ENCODE data around the gene QSER1. TPM values are rescaled to one million over a fixed set of nuclear protein-coding genes. Genes with fewer than 3 reads are reported as not detected.
"Not testable (repeated sequence)": the region's sequence is repeated elsewhere in the genome, so short reads cannot be mapped to it uniquely, and the experiment has no call there.

QSER1 gene
- total RNA-seq = 10 to 100 TPM; 10.0 to 18.4 TPM

GRCh38 chr11:32892355-32893092 is at the start of gene QSER1:
QSER1 (plus strand) TSS chr11:32892811; CDS start chr11:32893126, 315 bp downstream.
- Mint-ChIP-seq H3K9me3 (peaks cover 0 to 5% of the 10 kb centered on the region in 2 donors), H3K36me3 (peaks cover 0 to 5% of the 10 kb centered on the region in 2 donors), H3K27ac (peak within 1 kb of the TSS; percentile 96 to 99)
- ATAC-seq = peak; percentile 59 to 79
- DNase-seq (ENCODE audit: low spot score in 2 of 2) = peak; percentile 65 to 78

DNA sequence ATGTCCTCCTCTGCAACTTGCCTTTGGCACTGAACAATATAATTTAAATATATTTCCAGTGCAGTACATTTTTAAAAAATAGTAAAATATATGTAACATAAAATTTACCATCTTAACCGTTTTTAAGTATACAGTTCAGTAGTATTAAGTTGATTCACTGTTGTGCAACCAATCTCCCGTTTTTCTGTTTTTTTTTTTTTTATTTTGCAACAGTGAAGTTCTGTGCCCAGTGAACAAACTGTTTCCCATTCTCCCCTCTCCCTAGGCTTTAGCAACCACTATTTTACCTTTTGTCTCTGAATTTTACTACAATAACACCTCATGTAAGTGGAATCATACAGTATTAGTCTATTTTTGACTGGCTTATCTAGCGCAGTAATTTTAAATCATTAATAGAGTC is 49.1 kb upstream of the QSER1 start:
- Mint-ChIP-seq H3K9me3 (no peaks in the 10 kb centered on the region), H3K27ac (no peak overlapping the region), H3K36me3 (no peaks in the 10 kb centered on the region)
- DNase-seq (ENCODE audit: low spot score in 2 of 2) (no peak), ATAC-seq (no peak)

- ATAC-seq (no peak), DNase-seq (ENCODE audit: low spot score in 2 of 2) (no peak)
- Mint-ChIP-seq H3K9me3 (peaks cover 0 to 3% of the 10 kb centered on the region in 2 donors), H3K36me3 (no peaks in the 10 kb centered on the region), H3K27ac (no peak overlapping the region)
These were observed 45.1 kb upstream of the QSER1 start for GRCh38 chr11:32847511-32847910.

GRCh38 chr11:32849761-32850160 is 42.9 kb upstream of the QSER1 start:
- peak overlapping the region in 1 of 2 donors; percentile 6 for H3K27ac Mint-ChIP-seq
- H3K36me3 Mint-ChIP-seq = no peaks in the 10 kb centered on the region
- DNase-seq (ENCODE audit: low spot score in 2 of 2) = no peak
- H3K9me3 Mint-ChIP-seq = peaks cover 0 to 3% of the 10 kb centered on the region in 2 donors
- ATAC-seq = no peak

- Mint-ChIP-seq H3K27ac (no peak overlapping the region), H3K36me3 (no peaks in the 10 kb centered on the region)
- no peak for ATAC-seq
These were observed 41.4 kb upstream of the QSER1 start for GRCh38 chr11:32851251-32851650.

GRCh38 chr11:32852207-32852606 is 40.4 kb upstream of the QSER1 start:
- H3K27ac Mint-ChIP-seq = no peak overlapping the region
- ATAC-seq (no peak), DNase-seq (ENCODE audit: low spot score in 2 of 2) (no peak)
- H3K9me3 Mint-ChIP-seq = peaks cover 0 to 3% of the 10 kb centered on the region in 2 donors
- H3K36me3 Mint-ChIP-seq = no peaks in the 10 kb centered on the region

More at GRCh38 chr11:32851251-32851650, 41.4 kb upstream of the QSER1 start:
- no peak for DNase-seq (ENCODE audit: low spot score in 2 of 2)
- peaks cover 0 to 3% of the 10 kb centered on the region in 2 donors for H3K9me3 Mint-ChIP-seq

- Mint-ChIP-seq H3K9me3 (no peaks in the 10 kb centered on the region), H3K36me3 (no peaks in the 10 kb centered on the region), H3K27ac (no peak overlapping the region)
- ATAC-seq = no peak
- DNase-seq (ENCODE audit: low spot score in 2 of 2) = no peak
These were observed 37.0 kb upstream of the QSER1 start for GRCh38 chr11:32855601-32856000.

DNA sequence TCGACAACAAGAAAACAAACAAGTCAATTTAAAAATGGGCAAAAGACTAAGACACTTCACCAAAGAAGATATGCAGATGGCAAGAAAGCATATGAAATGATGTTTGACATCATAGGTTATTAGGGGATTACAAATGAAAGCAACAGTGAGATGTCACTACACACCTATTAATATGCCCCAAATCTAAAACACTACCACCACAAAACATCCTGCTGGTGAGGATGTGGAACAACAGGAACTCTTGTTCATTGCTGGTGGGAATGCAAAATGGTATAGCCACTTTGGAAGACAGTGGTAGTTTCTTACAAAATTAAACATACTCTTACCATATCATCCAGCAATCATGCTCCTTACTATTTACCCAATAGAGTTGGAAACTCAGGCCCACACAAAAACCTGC is 33.9 kb upstream of the QSER1 start:
- H3K27ac Mint-ChIP-seq = no peak overlapping the region
- DNase-seq (ENCODE audit: low spot score in 2 of 2) (no peak), ATAC-seq (no peak)
- no peaks in the 10 kb centered on the region for H3K9me3 Mint-ChIP-seq
- H3K36me3 Mint-ChIP-seq = no peaks in the 10 kb centered on the region

DNA sequence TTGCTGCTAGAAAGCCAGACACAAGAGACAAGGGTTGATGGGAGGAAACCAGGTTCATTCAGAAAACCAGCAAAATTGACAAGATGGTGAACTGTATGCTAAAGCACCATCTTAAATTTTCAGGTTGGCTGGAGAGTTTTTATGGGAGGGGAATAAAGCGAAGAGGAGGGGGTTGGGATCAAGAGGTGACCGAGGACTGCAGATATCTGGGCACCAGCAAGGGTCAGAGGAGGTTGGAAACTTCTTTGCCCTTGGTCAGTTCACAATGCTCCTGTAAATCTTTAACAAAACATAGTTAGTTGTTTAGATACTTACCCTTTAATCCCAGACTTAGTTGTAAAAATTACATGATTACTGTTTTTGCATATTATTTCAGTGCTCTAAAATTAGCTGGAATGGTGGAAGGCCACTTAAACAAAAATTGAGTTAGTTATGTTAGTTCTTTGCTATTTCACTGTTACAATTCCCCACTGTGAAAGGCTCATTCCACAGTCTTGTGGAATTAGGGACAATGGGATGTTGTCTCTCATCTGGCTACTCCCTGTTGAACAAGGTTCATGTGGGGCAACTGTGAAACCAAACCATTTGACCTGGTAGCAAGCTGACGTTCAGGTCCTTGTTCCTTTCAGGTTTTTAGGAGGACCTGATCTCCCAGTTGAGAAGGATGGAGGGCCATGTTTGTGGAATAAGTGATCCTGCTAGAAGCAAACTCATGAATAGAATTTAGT is 30.6 kb upstream of the QSER1 start:
- DNase-seq (ENCODE audit: low spot score in 2 of 2) (no peak), ATAC-seq (no peak)
- H3K36me3 Mint-ChIP-seq = no peaks in the 10 kb centered on the region
- no peaks in the 10 kb centered on the region for H3K9me3 Mint-ChIP-seq
- H3K27ac Mint-ChIP-seq = no peak overlapping the region

DNA sequence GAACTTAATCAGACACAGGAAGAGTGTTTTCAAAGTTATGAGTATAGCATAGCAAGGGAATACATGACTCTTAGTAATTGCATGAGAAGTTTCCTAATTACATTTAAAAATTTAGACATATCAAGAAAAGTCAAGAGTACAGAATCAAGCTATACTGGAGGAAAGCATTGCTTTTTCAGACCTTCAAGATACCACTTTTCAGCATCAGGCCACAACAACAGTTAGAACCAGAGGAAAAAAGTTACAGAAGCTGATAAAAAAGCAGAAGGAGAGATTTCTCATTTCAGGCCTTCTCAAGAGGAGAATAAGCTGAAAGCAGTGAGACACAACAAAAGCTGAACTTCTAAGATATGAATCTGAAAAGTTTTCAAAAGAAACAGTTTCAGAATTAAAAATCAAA is 28.1 kb upstream of the QSER1 start:
- no peak for DNase-seq (ENCODE audit: low spot score in 2 of 2)
- Mint-ChIP-seq H3K9me3 (peaks cover 0 to 3% of the 10 kb centered on the region in 2 donors), H3K36me3 (no peaks in the 10 kb centered on the region), H3K27ac (no peak overlapping the region)
- peak in 1 of 2 donors; percentile 59 for ATAC-seq

DNA sequence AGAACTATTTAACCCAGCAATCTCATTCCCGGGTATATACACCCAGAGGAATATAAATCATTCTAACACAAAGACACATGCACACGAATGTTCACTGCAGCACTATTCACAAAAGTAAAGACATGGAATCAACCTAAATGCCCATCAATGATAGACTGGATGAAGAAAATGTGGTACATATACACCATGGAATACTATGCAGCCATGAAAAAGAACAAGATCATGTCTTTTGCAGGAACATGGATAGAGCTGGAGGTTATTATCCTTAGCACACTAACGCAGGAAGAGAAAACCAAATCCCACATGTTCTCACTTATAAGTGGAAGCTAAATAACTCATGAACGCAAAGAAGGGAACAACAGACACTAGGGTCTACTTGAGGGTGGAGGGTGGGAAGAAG is 23.9 kb upstream of the QSER1 start:
- H3K27ac Mint-ChIP-seq; H3K9me3 Mint-ChIP-seq; H3K36me3 Mint-ChIP-seq; ATAC-seq; DNase-seq (ENCODE audit: low spot score in 2 of 2): not testable (repeated sequence)

DNA sequence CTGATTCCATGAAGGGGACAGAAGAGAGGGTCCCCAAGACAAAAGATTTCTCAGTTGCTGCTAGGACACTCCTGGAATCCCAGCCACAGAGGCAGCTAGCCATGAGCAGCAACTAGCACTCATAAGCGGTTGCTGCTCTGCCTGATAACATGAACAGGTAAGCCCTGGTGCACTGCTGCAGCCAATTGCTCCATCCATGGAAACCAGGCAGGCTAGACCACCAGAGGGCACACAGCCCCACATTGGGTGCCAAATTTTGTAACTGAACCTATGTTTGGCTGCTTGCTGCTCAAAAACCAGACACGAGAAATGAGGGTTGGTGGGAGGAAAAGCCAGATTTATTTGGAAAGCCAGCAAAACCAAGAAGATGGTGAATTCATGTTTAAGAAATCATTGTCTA is 21.9 kb upstream of the QSER1 start:
- no peaks in the 10 kb centered on the region for H3K36me3 Mint-ChIP-seq
- ATAC-seq (peak in 1 of 2 donors; percentile 54), DNase-seq (ENCODE audit: low spot score in 2 of 2) (no peak)
- H3K9me3 Mint-ChIP-seq = peaks cover 0 to 8% of the 10 kb centered on the region in 2 donors
- H3K27ac Mint-ChIP-seq = no peak overlapping the region

DNA sequence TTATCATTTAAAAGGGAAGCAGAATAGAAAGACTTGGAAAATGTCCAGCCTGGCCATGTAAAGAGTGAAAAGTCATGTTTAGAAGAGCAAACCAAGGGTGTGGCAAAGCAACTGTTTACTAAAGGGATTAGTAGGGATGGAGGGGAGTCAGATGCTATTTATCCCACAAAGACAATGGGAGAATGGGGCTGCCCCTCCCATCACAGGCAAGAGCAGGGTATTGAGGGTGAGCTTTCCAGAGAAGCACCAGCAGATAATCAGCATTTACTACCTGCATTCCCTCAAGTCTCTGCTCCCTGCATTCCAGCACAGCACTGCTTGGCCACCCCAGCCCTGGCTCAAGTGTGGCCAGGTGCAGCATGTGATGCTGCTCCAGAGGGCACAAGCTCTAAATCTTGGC is 18.5 kb upstream of the QSER1 start:
- no peak overlapping the region for H3K27ac Mint-ChIP-seq
- no peak for ATAC-seq
- peaks cover 0 to 5% of the 10 kb centered on the region in 2 donors for H3K9me3 Mint-ChIP-seq
- DNase-seq (ENCODE audit: low spot score in 2 of 2) = no peak
- no peaks in the 10 kb centered on the region for H3K36me3 Mint-ChIP-seq

- Mint-ChIP-seq H3K9me3 (no peaks in the 10 kb centered on the region), H3K27ac (no peak overlapping the region), H3K36me3 (no peaks in the 10 kb centered on the region)
- ATAC-seq (no peak), DNase-seq (ENCODE audit: low spot score in 2 of 2) (no peak)
These were observed 11.3 kb upstream of the QSER1 start for GRCh38 chr11:32881286-32881685.

GRCh38 chr11:32883421-32883820 is 9.2 kb upstream of the QSER1 start:
- DNase-seq (ENCODE audit: low spot score in 2 of 2) (no peak), ATAC-seq (no peak)
- Mint-ChIP-seq H3K27ac (no peak overlapping the region), H3K9me3 (no peaks in the 10 kb centered on the region), H3K36me3 (no peaks in the 10 kb centered on the region)

DNA sequence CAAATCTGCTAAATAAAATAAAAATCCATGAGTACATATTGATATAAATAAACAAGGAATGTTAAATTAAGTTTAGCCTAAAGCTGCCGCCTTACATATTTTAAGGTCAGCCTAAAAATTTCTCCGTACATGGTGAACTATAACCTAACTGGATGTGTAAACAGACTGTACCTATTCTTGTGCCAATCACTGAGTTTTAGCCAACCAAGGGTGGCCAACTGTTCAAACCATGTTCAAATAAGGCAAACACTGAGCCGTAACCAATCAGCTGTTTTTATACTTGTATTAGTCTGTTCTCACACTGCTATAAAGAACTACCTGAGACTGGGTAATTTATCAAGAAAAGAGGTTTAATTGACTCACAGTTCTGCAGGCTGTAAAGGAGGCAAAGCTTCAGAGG is 8.6 kb upstream of the QSER1 start:
- Mint-ChIP-seq H3K27ac (no peak overlapping the region), H3K36me3 (no peaks in the 10 kb centered on the region), H3K9me3 (peaks cover 0 to 5% of the 10 kb centered on the region in 2 donors)
- ATAC-seq = no peak
- no peak for DNase-seq (ENCODE audit: low spot score in 2 of 2)

- no peaks in the 10 kb centered on the region for H3K36me3 Mint-ChIP-seq
- ATAC-seq (peak in 1 of 2 donors; percentile 29), DNase-seq (ENCODE audit: low spot score in 2 of 2) (no peak)
- H3K9me3 Mint-ChIP-seq = peaks cover 0 to 5% of the 10 kb centered on the region in 2 donors
- no peak overlapping the region for H3K27ac Mint-ChIP-seq
These were observed 7.7 kb upstream of the QSER1 start for GRCh38 chr11:32884770-32885384.
